Ammon's horn (tissue), 1 donor: Measurements from ENCODE around the gene FAM47E.
A peak's percentile ranks its signal among the peaks of the same experiment; 100 is the strongest.

Source experiments
- DNase-seq: peaks from one replicate; pipeline ENCODE4 v3.0.0-alpha.2; 2016; ENCODE audit warnings: low spot score

Gene FAM47E

DNA sequence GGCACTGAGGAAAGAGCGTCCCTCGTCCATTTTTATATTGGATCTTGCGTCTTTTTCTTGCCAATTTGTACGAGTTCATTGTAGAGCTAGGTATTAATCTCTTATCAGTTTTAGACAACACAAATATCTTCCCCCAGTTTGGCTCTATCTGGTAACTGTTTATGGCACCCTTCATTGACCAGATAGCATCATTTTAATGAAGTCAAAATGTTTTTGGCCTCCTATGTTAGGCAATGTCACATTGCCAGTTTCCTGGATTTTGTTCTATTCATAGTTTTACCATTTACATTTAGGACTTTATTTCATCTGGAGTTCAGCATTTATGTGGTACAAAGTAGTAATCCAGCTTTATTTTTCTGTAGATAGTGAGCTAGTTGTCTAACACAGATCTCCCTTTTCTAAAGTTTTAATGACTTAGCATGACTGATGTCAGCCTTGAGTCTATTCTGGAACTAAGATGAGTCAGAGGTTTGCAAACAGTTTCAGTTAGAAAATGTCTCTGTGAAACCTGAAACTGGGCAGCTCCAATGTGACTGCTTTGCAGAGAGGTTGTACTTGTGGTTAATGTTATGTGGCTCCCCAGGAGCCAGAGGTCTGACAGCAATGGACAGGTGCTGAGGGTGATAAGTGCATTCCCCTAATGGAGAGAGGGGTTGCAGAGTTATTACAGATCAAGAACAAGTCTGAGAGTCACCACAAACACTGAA, 49.7 kb downstream of the FAM47E start:
- DNase-seq = no peak

DNA sequence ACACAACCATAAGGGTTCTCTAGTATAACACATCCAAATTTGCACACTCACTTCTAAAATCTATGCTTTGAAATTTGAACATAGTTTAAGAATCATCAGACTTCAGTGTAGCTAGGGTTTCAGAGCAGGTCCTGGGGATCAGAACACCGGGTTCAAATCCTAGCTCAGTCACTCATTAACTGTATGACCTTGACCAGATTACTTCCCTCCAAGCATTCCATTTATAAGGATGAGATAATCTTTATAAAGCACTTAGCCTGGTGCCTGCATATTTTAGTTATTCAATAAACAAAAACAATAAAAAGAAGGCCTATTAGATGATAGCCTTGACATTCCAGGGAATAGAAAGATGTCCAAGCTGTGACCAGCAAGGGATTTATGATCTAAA, 50.2 kb downstream of the FAM47E start:
- no peak for DNase-seq

- no peak for DNase-seq
These were observed 51.4 kb downstream of the FAM47E start for GRCh38 chr4:76302826-76303438.

- DNase-seq = no peak
These were observed 53.6 kb downstream of the FAM47E start for GRCh38 chr4:76305033-76305687.

DNA sequence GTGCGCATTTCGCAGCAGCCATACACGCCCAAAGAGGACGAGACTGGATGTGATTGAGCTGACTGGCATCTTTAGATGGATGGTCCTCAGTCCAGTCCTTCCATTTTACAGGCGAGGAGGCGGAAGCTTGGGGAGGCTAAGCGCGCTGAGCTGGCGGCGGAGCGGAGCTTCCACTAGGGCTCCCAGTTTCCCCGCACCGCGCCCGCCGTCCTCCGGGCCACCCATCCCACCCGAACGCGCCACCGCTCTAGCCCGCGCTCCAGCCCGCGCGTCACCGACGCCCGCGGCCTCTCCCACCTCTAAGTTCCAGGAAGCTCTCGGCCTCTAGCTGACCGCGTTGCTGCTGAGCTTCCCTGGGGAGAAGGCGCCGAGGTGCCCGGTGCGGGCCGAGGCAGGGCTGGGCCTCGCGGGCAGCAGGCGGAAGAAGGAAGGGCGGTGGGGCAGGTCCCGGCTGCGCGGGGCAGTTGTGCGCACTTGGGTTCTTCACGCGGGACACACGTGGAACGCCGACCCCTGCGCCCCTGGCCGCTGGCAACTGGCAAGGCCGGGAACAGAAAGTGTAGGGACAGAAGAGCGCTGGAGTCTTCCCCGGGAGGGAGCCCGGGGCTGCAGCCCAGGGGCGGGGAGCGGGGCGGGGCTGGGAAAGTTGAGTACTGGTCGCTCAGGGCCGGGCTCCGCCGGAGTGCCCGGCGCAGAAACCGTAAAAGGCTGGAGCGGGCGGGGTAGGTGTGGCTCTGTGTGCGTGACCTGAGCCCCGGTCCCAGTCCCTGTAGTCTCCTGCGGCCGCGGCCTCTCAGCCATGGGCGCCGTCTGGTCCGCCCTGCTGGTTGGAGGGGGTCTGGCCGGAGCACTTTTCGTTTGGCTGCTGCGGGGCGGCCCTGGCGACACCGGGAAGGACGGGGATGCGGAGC, 54.7 kb downstream of the FAM47E start, which contains the start of gene STBD1:
STBD1 (plus strand) TSS at position 763 of the 911 bp plus-strand sequence; CDS start at position 800, 37 bp downstream.
- peak; percentile 40 for DNase-seq

DNA sequence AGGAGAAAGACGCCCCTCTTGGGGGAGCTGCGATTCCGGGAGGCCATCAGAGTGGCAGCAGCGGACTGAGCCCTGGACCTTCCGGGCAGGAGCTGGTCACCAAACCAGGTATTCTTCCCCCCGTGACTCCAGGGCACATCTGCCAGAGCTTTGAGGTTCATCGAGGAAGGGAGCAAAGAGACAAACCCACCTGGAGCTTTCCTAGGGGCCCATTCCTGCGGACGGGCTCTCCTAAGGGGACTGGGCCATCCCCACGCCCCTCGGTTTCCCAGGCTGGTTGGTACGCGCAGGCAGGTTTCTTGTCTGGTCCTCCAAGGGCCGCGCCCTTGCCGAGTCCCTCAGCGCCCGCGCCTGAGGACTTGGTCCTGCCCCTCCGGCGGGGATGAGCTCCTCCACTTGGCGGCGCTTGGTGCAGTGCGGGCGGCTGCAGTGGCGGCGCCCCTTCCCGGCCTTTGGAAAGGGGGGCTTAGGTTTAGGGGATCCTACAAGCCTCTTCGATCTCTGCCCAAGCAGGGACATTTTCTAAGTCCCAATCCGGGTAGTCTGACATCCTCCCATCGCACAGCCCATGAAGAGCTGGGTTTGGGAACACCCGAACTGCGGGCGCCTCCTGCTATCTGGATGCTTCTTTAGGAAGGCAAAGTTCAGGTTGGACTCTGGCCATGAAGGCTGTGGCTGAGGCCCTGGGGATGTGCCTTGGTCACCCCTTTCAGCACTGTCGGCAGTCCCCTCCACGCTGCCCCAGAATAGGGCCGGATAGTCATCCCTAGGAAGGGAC, 55.5 kb downstream of the FAM47E start:
- peak; percentile 55 for DNase-seq

DNA sequence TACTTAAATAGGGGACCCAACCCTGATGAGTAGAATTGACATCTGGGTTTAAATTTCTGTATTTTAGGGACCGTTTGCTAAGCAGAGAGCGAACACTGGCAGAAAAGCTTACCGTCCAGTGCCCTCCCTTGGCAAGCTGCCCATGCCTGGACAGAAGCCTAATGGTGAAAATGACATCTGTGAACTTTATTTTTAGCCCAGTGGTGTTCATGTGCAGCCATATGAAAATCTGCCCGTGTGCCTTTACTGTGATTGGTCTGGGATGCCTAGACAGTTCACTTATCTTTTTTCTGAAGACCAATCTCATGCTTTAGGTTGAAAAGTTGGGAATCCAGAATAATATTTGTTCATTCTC, 56.1 kb downstream of the FAM47E start:
- no peak for DNase-seq

DNA sequence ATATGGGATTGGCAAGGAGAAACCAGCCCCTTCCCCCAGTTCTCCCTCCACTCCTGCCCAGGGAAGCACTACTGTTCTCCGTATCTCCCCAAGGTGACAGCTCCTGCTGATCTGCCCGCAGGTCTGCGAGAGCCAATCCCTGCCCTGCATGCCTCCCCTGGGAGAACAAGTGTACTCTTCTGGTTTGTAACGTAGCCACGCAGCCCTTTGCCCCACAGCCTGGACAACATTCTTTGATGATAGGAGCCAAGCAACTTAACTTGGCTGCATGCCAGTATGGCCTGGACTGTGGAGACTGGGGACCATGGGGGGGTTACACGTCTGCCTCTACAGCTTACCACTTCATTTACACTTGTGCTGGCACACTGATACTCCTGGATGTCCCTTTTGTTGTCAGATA, 57.0 kb downstream of the FAM47E start:
- no peak for DNase-seq

DNA sequence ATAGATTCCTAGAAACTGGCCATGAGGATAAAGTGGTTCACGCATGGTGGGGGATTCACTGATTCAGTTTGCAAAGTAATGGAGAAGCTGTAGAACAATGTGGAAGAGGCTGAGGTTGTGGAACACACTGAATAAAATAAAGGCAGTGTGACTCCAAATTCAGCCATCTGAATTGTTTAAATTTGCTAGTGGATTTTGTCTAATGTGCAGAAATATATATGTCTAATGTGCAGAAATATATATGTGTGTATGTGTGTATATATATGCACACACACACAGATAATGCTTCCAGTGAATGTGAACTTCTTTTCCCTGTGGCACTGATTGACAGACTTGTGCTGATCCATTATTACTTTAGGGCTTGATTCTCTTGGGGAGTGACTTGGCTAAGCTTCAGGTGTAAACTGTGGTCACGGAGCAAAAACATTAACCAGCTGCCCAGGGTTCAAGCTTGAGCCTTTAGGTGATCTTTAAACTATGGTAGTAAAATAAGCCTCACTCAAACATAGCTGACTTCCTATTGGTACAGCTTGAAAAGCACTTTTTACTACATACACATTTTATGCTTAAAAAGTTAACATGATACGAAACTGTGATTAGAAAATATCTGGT, 58.5 kb downstream of the FAM47E start:
- no peak for DNase-seq

- DNase-seq = no peak
These were observed 59.2 kb downstream of the FAM47E start for GRCh38 chr4:76310683-76311082.

DNA sequence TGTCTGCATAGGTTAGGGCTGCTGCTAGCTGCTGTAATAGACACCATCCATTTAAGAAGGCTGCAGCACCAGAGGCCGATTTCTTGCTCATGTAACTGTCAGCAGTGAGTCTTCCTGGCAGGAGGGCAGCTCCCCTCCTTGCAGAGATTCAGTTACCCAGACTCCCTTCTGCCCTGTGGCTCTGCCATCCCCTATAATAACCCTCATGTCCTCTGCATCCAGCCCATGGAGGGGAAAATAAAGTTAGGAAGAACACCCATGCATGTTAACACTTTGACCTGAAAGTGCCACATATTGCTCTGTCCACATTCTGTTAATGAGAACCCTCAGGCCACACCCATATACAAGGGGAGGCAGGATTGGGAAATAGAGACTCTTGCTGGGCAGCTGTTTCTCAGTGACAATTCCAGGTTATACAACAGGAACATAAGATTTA, 60.4 kb downstream of the FAM47E start:
- DNase-seq = no peak

- no peak for DNase-seq
These were observed 60.9 kb downstream of the FAM47E start for GRCh38 chr4:76312457-76312856.

DNA sequence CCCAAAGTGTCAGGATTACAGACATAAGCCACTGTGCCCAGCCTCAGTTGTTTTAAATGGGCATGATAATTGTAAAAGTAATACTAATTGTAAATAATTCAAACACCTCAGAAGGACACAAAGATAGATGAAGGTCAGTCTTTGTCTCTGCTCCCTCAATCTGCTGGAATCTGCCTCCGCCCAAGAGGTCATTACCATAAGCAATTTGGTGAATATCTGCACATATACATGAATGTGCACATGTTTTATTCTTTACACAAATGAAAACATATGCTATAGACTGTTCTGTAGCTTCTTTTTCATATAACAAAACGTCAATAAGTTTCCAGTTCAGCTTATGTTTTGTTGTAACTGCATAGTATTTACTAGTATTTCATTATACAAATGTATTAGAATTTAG, 62.0 kb downstream of the FAM47E start:
- no peak for DNase-seq

DNA sequence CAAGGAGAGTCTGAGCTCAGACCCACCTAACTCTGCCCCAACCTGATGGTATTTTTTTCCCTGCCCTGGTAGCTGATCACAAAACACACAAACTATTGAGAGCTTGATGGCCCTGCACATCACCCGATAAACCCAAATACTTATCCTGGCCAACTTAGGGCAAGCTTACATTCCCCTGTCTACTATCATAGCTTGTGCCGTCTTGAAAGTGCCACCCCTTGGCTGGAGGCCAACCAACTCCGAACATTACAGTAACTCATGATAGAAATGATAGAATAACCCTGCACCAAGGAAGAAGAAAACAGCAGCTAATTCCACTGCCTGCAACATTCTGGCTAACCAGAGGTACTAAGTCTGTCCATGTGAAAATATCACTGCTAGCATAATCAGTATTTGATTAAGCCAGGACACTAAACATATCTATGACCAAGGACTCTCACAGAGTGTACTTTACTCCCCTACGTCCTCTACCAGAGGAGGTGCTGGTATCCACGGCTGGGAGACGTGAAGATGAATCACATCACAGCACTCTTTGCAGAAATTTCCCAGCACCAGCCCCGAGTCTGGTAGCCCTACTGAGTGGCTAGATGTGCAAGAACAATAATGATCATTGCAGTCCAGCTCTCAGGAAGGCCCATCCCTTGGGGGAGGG, 63.9 kb downstream of the FAM47E start:
- no peak for DNase-seq

DNA sequence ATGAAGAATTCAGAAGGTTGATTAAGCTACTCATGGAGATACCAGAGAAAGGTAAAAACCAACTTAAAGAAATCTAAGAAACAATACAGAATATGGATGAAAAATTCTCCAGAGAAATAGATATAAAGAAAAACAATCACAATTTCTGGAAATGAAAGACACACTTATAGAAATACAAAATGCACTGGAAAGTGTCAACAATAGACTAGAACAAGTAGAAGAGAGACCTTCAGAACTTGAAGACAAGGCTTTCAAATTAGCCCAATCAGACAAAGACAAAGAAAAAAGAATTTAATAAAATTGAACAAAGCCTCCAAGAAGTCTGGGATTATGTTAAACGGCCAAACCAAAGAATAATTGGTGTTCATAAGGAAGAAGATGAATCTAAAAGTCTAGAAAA, 64.6 kb downstream of the FAM47E start:
- no peak for DNase-seq

DNA sequence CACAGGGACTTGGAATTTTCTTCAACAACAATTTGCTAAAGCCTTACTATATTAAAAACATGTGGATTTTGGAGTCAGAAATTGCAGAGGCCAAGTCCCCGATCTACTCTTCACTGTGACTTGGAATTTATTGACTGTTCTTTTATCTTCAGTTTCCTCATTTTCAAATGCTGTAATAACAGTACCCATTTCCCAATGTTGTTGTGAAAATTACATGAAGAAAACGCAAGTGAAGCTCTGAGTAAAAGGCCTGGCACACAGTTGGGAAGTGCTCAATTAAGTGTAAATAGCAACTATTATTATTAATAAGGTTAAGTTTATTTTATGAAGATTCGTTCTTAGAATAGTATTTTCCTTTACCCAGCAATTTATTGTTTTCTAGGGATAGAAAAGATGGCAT, 70.7 kb downstream of the FAM47E start:
- no peak for DNase-seq

- DNase-seq = no peak
These were observed 73.6 kb downstream of the FAM47E start for GRCh38 chr4:76325072-76325471.

DNA sequence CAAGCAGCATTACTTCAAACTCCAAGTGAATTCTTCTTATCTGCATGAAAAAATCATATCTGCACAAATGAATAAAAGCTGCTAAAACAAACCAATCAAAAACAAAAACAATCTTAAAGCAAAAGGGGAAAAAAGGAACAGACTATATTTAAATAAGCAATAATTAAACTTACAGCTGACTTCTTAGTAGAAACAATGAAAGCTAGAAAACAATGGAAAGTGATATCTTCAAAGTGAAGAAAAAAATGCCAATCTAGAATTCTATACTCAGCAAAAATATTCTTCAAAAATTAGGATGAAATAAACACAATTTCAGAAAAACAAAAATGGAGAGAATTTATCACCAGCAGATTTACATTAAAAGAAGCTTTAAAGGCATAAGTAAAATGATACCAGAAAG, 75.0 kb downstream of the FAM47E start:
- no peak for DNase-seq
